K562 treated with DMSO at 1 percent for 48 hours (cell line): ENCODE data around the gene GLRB. TPM values are rescaled to one million over a fixed set of nuclear protein-coding genes. Genes with fewer than 3 reads are reported as not detected.

Experiments used
- total RNA-seq: library from RNA; unstranded; fragments of 300-600 nt; gene quantifications from 2 replicates; pipeline ENCODE4 v1.2.3, GENCODE V29; 2022; ENCODE audit warnings: low replicate concordance; ENCODE audit errors: extremely low read depth

The GLRB gene
- total RNA-seq: not detected in 2 replicates

GRCh38 chr4:157075811-157076577 lies at the start of gene GLRB:
Gene GLRB (plus strand): TSS chr4:157076150. CDS start chr4:157078025, 1,875 bp downstream.

GRCh38 chr4:157220371-157220881 lies 144.5 kb downstream of the GLRB start, which contains the start of gene GRIA2:
Gene GRIA2 (plus strand): TSS chr4:157220728. CDS start chr4:157221043, 315 bp downstream.

Other genes starting within 250 kb of the GLRB start
- gene PDGFC, start 104.4 kb upstream of the GLRB start, total RNA-seq: not detected in 2 replicates
- not detected in 2 replicates for gene GRIA2, start 144.6 kb downstream of the GLRB start, total RNA-seq